Measurements from ENCODE around the gene KIAA1217. TPM values are rescaled to one million over a fixed set of nuclear protein-coding genes. Genes with fewer than 3 reads are reported as not detected.

Gene KIAA1217
- total RNA-seq, 1 experiment from 2014 or later: 18.6 TPM

GRCh38 chr10:24433705-24434104 lies 224.8 kb downstream of the KIAA1217 start:
- H3K23me2 ChIP-seq (ENCODE audit: insufficient read length, low read depth, low read length, poor library complexity, severe bottlenecking): no peaks in the 10 kb centered on the region
- H3K79me1 ChIP-seq (ENCODE audit: insufficient read depth, low read depth, low read length, poor library complexity, severe bottlenecking): no peaks in the 10 kb centered on the region
- H3K9me3 ChIP-seq (ENCODE audit: control insufficient read depth, low read depth, low read length): no peaks in the 10 kb centered on the region
- no peaks in the 10 kb centered on the region for H3K79me2 ChIP-seq (ENCODE audit: insufficient read depth, low read length)
- TF ChIP-seq, protein P1, sequence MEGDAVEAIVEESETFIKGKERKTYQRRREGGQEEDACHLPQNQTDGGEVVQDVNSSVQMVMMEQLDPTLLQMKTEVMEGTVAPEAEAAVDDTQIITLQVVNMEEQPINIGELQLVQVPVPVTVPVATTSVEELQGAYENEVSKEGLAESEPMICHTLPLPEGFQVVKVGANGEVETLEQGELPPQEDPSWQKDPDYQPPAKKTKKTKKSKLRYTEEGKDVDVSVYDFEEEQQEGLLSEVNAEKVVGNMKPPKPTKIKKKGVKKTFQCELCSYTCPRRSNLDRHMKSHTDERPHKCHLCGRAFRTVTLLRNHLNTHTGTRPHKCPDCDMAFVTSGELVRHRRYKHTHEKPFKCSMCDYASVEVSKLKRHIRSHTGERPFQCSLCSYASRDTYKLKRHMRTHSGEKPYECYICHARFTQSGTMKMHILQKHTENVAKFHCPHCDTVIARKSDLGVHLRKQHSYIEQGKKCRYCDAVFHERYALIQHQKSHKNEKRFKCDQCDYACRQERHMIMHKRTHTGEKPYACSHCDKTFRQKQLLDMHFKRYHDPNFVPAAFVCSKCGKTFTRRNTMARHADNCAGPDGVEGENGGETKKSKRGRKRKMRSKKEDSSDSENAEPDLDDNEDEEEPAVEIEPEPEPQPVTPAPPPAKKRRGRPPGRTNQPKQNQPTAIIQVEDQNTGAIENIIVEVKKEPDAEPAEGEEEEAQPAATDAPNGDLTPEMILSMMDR (conservative IDR thresholded peaks at IDR 0.05): no peak
- H4K8ac ChIP-seq (replicated peaks; ENCODE audit: insufficient read length, low read depth, low read length): no peak overlapping the region
- H3K9ac ChIP-seq (ENCODE audit: extremely low read depth, insufficient read length, low read length): no peak overlapping the region
- no peaks in the 10 kb centered on the region for H3K9me3 Mint-ChIP-seq
- no peak overlapping the region for H2BK5ac ChIP-seq (ENCODE audit: insufficient read length, low read length)
- H2AK5ac ChIP-seq (ENCODE audit: insufficient read length, low read length): no peak overlapping the region
- no peak for DNase-seq
- H3K4me2 ChIP-seq (ENCODE audit: insufficient read depth, insufficient read length, low read length): no peak overlapping the region
- no peak overlapping the region for H2AFZ ChIP-seq (ENCODE audit: low read length)
- no peak overlapping the region for H4K5ac ChIP-seq (ENCODE audit: insufficient read length, low read depth, low read length)
- H3K27me3 ChIP-seq (ENCODE audit: insufficient read depth, low read length): no peaks in the 10 kb centered on the region
- WGBS (ENCODE audit: extremely low coverage, insufficient read length, low lambda C conversion rate): no CpG with 5 or more reads among the region's 3 CpGs
- no peaks in the 10 kb centered on the region for H3K27me3 Mint-ChIP-seq (ENCODE audit: low read depth)
- no peak overlapping the region for H3K56ac ChIP-seq (ENCODE audit: insufficient read length, low read depth, low read length)
- H2BK15ac ChIP-seq (ENCODE audit: low read depth, low read length): no peak overlapping the region
- H3K36me3 Mint-ChIP-seq (ENCODE audit: insufficient read depth in 1 of 3, low read depth in 3 of 3): peaks cover 8 to 17% (median 12%) of the 10 kb centered on the region in 3 experiments
- H2BK20ac ChIP-seq (ENCODE audit: low read depth, low read length, poor library complexity, severe bottlenecking): no peak overlapping the region
- H3K4me1 ChIP-seq (ENCODE audit: insufficient read depth, low read length): peaks cover 10% of the 10 kb centered on the region
- peaks cover 23 to 29% of the 10 kb centered on the region in 2 experiments for H3K4me1 Mint-ChIP-seq
- H3K14ac ChIP-seq (ENCODE audit: insufficient read depth, low read length): no peak overlapping the region
- H4K20me1 ChIP-seq (ENCODE audit: control insufficient read depth, insufficient read depth, insufficient read length): no peaks in the 10 kb centered on the region
- H3K27ac ChIP-seq (ENCODE audit: insufficient read length, low read depth, low read length): no peak overlapping the region
- H3K4ac ChIP-seq (ENCODE audit: low read depth, low read length): no peak overlapping the region
- no peak overlapping the region for H4K91ac ChIP-seq (ENCODE audit: insufficient read length, low read depth, low read length)
- no peak overlapping the region for H3K18ac ChIP-seq (ENCODE audit: insufficient read length, low read depth, low read length)
- H3T11ph ChIP-seq (ENCODE audit: low read length): no peak overlapping the region
- H3K23ac ChIP-seq (ENCODE audit: insufficient read length, low read depth, low read length): no peak overlapping the region
- no peak overlapping the region for H2BK12ac ChIP-seq (ENCODE audit: insufficient read length, low read depth, low read length)
- H2BK120ac ChIP-seq (ENCODE audit: low read depth, low read length, poor library complexity, severe bottlenecking): no peak overlapping the region
- H3K4me3 Mint-ChIP-seq: no peak overlapping the region
- peak overlapping the region in 1 of 3 experiments; percentile 94; a peak in 3 of 7 replicates for H3K27ac Mint-ChIP-seq

All from H9 (cell line).